ENCODE data around the gene TIA1.
A peak's percentile ranks its signal among the peaks of the same experiment; 100 is the strongest.
"Not testable (repeated sequence)": the region's sequence is repeated elsewhere in the genome, so short reads cannot be mapped to it uniquely, and the experiment has no call there.

TIA1 gene

GRCh38 chr2:70192516-70192915 lies 55.9 kb downstream of the TIA1 start:
- no peak for TF ChIP-seq CTCF (IDR thresholded peaks at IDR 0.05; ENCODE audit: low read depth, low read length)
- DNase-seq (ENCODE audit: extremely low read depth, low read depth) = no peak

GRCh38 chr2:70191244-70191735 lies 57.1 kb downstream of the TIA1 start:
- no peak for DNase-seq (ENCODE audit: extremely low read depth, low read depth)
- TF ChIP-seq CTCF (IDR thresholded peaks at IDR 0.05; ENCODE audit: low read depth, low read length) = no peak

GRCh38 chr2:70190418-70191243 lies 57.8 kb downstream of the TIA1 start, which contains the start of gene C2orf42:
C2orf42 (minus strand) TSS chr2:70191019; CDS start chr2:70181985, 9,034 bp downstream.
- DNase-seq (ENCODE audit: extremely low read depth, low read depth) = peak; percentile 95
- TF ChIP-seq CTCF (IDR thresholded peaks at IDR 0.05; ENCODE audit: low read depth, low read length) = no peak; the same call in 1 of the 2 replicates

- no peak for TF ChIP-seq CTCF (IDR thresholded peaks at IDR 0.05; ENCODE audit: low read depth, low read length)
- DNase-seq (ENCODE audit: extremely low read depth, low read depth) = no peak
Measured at GRCh38 chr2:70188460-70188859, 60.0 kb downstream of the TIA1 start.

- DNase-seq (ENCODE audit: extremely low read depth, low read depth) = not testable (repeated sequence)
Measured at GRCh38 chr2:70187170-70187569, 61.3 kb downstream of the TIA1 start.

- no peak for DNase-seq (ENCODE audit: extremely low read depth, low read depth)
- no peak for TF ChIP-seq CTCF (IDR thresholded peaks at IDR 0.05; ENCODE audit: low read depth, low read length)
Measured at GRCh38 chr2:70182689-70183088, 65.7 kb downstream of the TIA1 start.

- DNase-seq (ENCODE audit: extremely low read depth, low read depth) = no peak
- no peak for TF ChIP-seq CTCF (IDR thresholded peaks at IDR 0.05; ENCODE audit: low read depth, low read length)
Measured at GRCh38 chr2:70181363-70181956, 67.0 kb downstream of the TIA1 start.
